Memory B cell (primary cell): Measurements from ENCODE around the gene CFAP90.

Experiments used
- ATAC-seq: fragments of 150-1000 bp; cut with Tn5 transposase; 2 replicates; pipeline ENCODE4 v1.10.0; 2021; ENCODE audit warnings: low read depth, mild to moderate bottlenecking, moderate library complexity
- DNase-seq, 2 donors: peaks; one replicate each; pipeline ENCODE4 v3.0.0; 2022; ENCODE audit warnings: low spot score in 2 of 2
- H3K27ac Mint-ChIP-seq: one replicate; pipeline ENCODE4 v1.8.0; 2022; ENCODE audit warnings: mild to moderate bottlenecking, moderate library complexity, mixed read lengths
- H3K27me3 Mint-ChIP-seq: one replicate; pipeline ENCODE4 v1.8.0; 2022; ENCODE audit warnings: mixed read lengths
- H3K36me3 Mint-ChIP-seq: one replicate; pipeline ENCODE4 v1.8.0; 2022; ENCODE audit warnings: mild to moderate bottlenecking, mixed read lengths
- H3K4me1 Mint-ChIP-seq: one replicate; pipeline ENCODE4 v1.8.0; 2022; ENCODE audit warnings: mixed read lengths
- H3K4me3 Mint-ChIP-seq: one replicate; pipeline ENCODE4 v1.8.0; 2022; ENCODE audit warnings: mild to moderate bottlenecking, moderate library complexity, mixed read lengths
- H3K9me3 Mint-ChIP-seq: one replicate; pipeline ENCODE4 v1.8.0; 2022; ENCODE audit warnings: mixed read lengths

Gene CFAP90

DNA sequence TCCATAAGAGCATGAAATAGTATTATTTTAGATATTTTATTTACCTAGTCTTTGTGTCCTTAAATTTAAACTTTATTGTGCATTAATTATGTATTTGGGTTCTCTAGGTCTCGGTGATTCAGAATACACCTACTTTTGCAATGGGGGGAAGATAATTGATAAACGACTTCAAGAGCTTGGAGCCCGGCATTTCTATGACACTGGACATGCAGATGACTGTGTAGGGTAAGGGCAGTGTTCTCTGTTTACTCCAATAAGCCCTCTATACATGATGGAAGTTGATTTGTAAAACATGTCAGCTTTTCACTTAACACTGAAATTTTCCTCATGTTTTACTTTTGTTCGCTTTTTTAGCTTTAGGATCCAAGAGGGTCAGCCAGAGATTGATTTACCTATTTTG, 24.2 kb upstream of the CFAP90 start:
- Mint-ChIP-seq H3K4me3 (no peak overlapping the region), H3K9me3 (no peaks in the 10 kb centered on the region), H3K27me3 (no peaks in the 10 kb centered on the region), H3K27ac (no peak overlapping the region), H3K36me3 (peaks cover 25% of the 10 kb centered on the region), H3K4me1 (peaks cover 43% of the 10 kb centered on the region)
- no peak for ATAC-seq
- DNase-seq, result no peak

DNA sequence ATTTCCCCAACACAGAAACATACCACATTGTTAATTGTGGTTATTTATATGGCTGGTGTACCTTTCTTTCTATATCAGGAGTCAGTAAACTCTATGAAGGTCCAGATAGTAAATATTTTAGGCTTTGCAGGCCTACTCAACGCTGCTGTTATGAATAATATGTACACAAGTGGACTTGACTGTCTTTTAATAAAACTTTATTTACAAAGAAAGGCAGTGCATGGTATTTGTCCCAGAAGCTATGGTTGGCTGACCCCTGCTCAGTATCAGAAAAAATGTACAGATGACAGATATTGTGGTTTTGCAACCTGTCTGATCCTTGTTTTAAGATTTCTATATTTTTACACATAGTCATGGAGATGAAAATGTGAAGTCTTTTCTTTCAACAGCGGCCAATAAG, 23.7 kb upstream of the CFAP90 start:
- no peak for DNase-seq
- Mint-ChIP-seq H3K9me3 (no peaks in the 10 kb centered on the region), H3K36me3 (peaks cover 25% of the 10 kb centered on the region), H3K27me3 (no peaks in the 10 kb centered on the region), H3K4me1 (peaks cover 48% of the 10 kb centered on the region), H3K4me3 (no peak overlapping the region), H3K27ac (no peak overlapping the region)
- ATAC-seq, result no peak

GRCh38 chr5:7873216-7873615, 22.3 kb upstream of the CFAP90 start:
- peaks cover 21% of the 10 kb centered on the region for H3K36me3 Mint-ChIP-seq
- no peak for DNase-seq
- H3K27me3 Mint-ChIP-seq, result no peaks in the 10 kb centered on the region
- ATAC-seq, result no peak
- peak overlapping the region; percentile 79 for H3K27ac Mint-ChIP-seq
- peak overlapping the region; percentile 52 for H3K4me3 Mint-ChIP-seq
- H3K4me1 Mint-ChIP-seq, result peaks cover 51% of the 10 kb centered on the region
- H3K9me3 Mint-ChIP-seq, result no peaks in the 10 kb centered on the region

GRCh38 chr5:7872517-7873130, 21.7 kb upstream of the CFAP90 start:
- H3K4me3 Mint-ChIP-seq, result peak overlapping the region; percentile 52
- ATAC-seq (no peak), DNase-seq (no peak)
- peaks cover 51% of the 10 kb centered on the region for H3K4me1 Mint-ChIP-seq
- H3K36me3 Mint-ChIP-seq, result peaks cover 18% of the 10 kb centered on the region
- H3K27me3 Mint-ChIP-seq, result no peaks in the 10 kb centered on the region
- peak overlapping the region; percentile 79 for H3K27ac Mint-ChIP-seq
- H3K9me3 Mint-ChIP-seq, result no peaks in the 10 kb centered on the region

DNA sequence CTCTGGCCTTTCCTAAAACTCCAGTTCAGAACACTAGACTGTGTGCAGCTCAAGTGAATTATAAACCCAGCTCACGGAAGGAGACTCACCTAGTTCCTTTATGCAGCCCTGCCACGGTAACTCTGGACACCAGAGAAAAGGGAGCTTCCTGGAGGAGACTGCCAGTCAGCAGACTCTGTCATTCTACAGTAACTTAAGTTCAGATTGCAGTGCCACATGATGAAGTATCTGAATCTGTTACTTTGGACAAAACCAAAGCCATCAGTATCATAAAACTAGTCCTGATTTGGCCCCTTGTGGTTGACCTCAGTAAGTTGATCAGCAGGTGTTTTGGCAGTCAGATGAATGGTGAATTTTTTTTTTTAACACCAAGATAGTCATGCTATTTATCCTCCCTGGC, 20.7 kb upstream of the CFAP90 start:
- H3K27ac Mint-ChIP-seq, result peak overlapping the region; percentile 53
- no peaks in the 10 kb centered on the region for H3K27me3 Mint-ChIP-seq
- no peak overlapping the region for H3K4me3 Mint-ChIP-seq
- peaks cover 17% of the 10 kb centered on the region for H3K36me3 Mint-ChIP-seq
- DNase-seq (no peak), ATAC-seq (no peak)
- peaks cover 51% of the 10 kb centered on the region for H3K4me1 Mint-ChIP-seq
- no peaks in the 10 kb centered on the region for H3K9me3 Mint-ChIP-seq

- Mint-ChIP-seq H3K4me3 (peak overlapping the region; percentile 98), H3K27ac (peak overlapping the region; percentile 89), H3K27me3 (no peaks in the 10 kb centered on the region), H3K4me1 (peaks cover 51% of the 10 kb centered on the region), H3K9me3 (no peaks in the 10 kb centered on the region), H3K36me3 (peaks cover 13% of the 10 kb centered on the region)
- ATAC-seq (peak; percentile 24), DNase-seq (no peak)
Measured at GRCh38 chr5:7869474-7870136, 18.7 kb upstream of the CFAP90 start.

GRCh38 chr5:7868773-7869473, 18.0 kb upstream of the CFAP90 start, which contains the start of the genes FASTKD3 and MTRR:
Gene FASTKD3 (minus strand): TSS chr5:7869031. CDS start chr5:7868083, 948 bp downstream.
Gene MTRR (plus strand): TSS chr5:7869148. CDS start chr5:7870795, 1,647 bp downstream.
- Mint-ChIP-seq H3K4me3 (peak within 1 kb of the TSS; percentile 98), H3K4me1 (peaks cover 50% of the 10 kb centered on the region), H3K9me3 (no peaks in the 10 kb centered on the region), H3K27me3 (no peaks in the 10 kb centered on the region), H3K36me3 (peaks cover 12% of the 10 kb centered on the region), H3K27ac (peak within 1 kb of the TSS; percentile 89)
- DNase-seq (peak; percentile 78 to 82), ATAC-seq (peak; percentile 98)

DNA sequence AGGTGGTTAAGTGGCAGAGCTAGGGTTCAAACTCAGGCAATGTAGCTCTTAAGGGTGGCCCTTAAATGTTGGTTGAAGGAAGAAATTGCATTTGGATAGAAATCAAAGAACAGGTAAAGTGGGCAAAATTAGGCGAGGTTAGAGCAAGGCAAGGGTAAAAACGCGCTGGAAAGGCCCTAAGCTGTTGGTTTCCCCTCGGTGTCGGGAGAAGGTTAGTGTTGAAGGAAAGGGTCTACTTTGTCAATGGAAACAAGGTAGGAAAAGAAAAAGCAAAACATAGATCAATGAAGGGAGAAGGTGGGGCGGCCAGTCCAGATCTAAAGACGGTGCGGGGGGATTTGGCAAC, 17.5 kb upstream of the CFAP90 start:
- peaks cover 8% of the 10 kb centered on the region for H3K36me3 Mint-ChIP-seq
- peak overlapping the region; percentile 98 for H3K4me3 Mint-ChIP-seq

DNA sequence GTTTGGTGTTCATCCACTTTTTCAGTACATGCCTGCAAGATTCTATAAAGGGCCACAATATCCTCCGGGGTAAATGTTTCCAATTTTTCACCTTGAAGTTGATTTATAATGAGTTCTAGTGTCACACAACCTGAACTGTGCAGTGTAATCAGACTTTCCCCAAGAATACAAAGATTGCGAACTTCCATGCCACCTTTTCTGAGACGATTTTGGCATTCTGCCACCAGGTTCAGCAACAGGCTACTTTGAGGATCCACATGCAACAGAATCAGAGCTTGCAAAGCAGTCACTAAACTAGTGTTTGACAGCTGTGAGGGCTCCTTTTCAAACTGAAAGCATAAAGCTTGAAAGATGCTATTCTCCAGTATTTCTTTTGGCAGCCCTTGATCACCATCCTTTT, 16.3 kb upstream of the CFAP90 start:
- Mint-ChIP-seq H3K4me3 (no peak overlapping the region), H3K27ac (no peak overlapping the region), H3K27me3 (no peaks in the 10 kb centered on the region), H3K9me3 (no peaks in the 10 kb centered on the region), H3K36me3 (peaks cover 14% of the 10 kb centered on the region), H3K4me1 (peaks cover 39% of the 10 kb centered on the region)
- no peak for ATAC-seq
- no peak for DNase-seq

More for the DNA sequence above, 17.5 kb upstream of the CFAP90 start:
- ATAC-seq (no peak), DNase-seq (no peak)
- Mint-ChIP-seq H3K27ac (peak overlapping the region; percentile 89), H3K4me1 (peaks cover 45% of the 10 kb centered on the region), H3K27me3 (no peaks in the 10 kb centered on the region), H3K9me3 (no peaks in the 10 kb centered on the region)

- Mint-ChIP-seq H3K9me3 (no peaks in the 10 kb centered on the region), H3K27ac (no peak overlapping the region), H3K4me1 (peaks cover 32% of the 10 kb centered on the region), H3K27me3 (no peaks in the 10 kb centered on the region), H3K4me3 (no peak overlapping the region), H3K36me3 (peaks cover 20% of the 10 kb centered on the region)
- no peak for ATAC-seq
- DNase-seq, result no peak
Measured at GRCh38 chr5:7866196-7866595, 15.3 kb upstream of the CFAP90 start.

DNA sequence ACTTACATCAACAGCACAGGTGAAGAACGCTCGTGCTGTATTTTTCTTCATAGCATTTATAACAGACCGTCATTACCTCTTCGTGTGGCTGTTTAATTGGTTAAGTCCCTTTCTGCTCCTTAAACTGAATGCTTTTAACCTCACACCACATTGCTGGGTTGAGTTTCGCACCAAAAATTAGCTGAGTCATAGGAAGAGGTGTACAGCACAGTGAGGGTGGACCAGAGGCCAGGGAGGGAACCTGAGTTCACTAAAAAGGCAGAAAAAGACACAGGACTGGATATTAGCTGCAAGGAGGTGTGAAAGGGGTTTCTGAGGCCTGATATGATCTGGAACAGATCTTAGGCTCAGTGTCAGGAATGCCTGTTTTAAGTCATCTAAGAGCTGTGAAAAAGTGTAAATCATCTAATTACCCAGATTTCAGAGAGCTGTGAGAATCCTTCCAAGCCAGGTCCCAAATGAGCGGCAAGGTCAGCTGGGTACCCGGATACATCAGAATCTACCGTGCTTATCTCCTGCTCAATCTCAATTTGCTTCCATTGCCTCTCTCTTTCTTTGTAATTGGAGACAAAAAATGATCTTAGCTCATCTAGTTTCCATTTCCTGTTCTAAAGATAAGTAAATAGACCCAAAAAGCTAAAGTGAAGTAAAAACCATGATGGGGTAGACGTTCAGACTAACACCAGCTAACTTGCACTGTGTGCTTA, 7.1 kb upstream of the CFAP90 start:
- Mint-ChIP-seq H3K4me3 (no peak overlapping the region), H3K4me1 (peaks cover 4% of the 10 kb centered on the region), H3K27me3 (no peaks in the 10 kb centered on the region), H3K27ac (no peak overlapping the region), H3K9me3 (no peaks in the 10 kb centered on the region), H3K36me3 (peaks cover 22% of the 10 kb centered on the region)
- ATAC-seq (no peak), DNase-seq (no peak)

DNA sequence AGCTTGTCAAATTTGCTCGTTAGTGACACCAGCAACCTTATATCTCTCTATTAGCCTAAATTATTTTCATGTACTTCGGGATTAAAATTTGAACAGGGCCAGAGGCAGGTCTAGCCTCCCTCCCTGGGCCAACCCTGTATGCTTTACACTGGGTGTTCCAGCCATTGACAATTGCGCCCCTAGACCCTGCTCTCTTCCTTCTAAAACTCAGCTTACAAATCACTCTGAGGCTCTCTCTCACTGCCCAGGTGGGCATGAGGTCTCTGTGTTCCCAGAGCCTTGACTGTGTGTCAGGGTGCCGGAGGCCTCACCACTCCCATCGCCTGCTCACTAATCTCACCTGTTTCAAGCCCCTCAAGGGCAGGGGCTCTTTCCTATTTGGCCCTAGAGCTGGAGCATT, 6.4 kb upstream of the CFAP90 start:
- no peaks in the 10 kb centered on the region for H3K9me3 Mint-ChIP-seq
- peaks cover 2% of the 10 kb centered on the region for H3K4me1 Mint-ChIP-seq
- H3K36me3 Mint-ChIP-seq, result peaks cover 15% of the 10 kb centered on the region
- no peak overlapping the region for H3K4me3 Mint-ChIP-seq
- ATAC-seq (no peak), DNase-seq (no peak)
- no peak overlapping the region for H3K27ac Mint-ChIP-seq
- H3K27me3 Mint-ChIP-seq, result no peaks in the 10 kb centered on the region

- Mint-ChIP-seq H3K4me1 (peaks cover 6% of the 10 kb centered on the region), H3K36me3 (peaks cover 14% of the 10 kb centered on the region), H3K27me3 (no peaks in the 10 kb centered on the region), H3K9me3 (no peaks in the 10 kb centered on the region), H3K27ac (no peak overlapping the region), H3K4me3 (no peak overlapping the region)
- DNase-seq (no peak), ATAC-seq (no peak)
Measured at GRCh38 chr5:7856855-7857254, 5.9 kb upstream of the CFAP90 start.

GRCh38 chr5:7855611-7856010, 4.7 kb upstream of the CFAP90 start:
- Mint-ChIP-seq H3K4me3 (no peak overlapping the region), H3K27me3 (peaks cover 2% of the 10 kb centered on the region), H3K9me3 (no peaks in the 10 kb centered on the region), H3K36me3 (peaks cover 9% of the 10 kb centered on the region), H3K27ac (no peak overlapping the region), H3K4me1 (peaks cover 11% of the 10 kb centered on the region)
- ATAC-seq (no peak), DNase-seq (no peak)
